ENCODE data around the gene KCNQ1. TPM values are rescaled to one million over a fixed set of nuclear protein-coding genes. Genes with fewer than 3 reads are reported as not detected.

KCNQ1 gene
- total RNA-seq, 1 donor from 2014 or later, result 2.6 TPM

DNA sequence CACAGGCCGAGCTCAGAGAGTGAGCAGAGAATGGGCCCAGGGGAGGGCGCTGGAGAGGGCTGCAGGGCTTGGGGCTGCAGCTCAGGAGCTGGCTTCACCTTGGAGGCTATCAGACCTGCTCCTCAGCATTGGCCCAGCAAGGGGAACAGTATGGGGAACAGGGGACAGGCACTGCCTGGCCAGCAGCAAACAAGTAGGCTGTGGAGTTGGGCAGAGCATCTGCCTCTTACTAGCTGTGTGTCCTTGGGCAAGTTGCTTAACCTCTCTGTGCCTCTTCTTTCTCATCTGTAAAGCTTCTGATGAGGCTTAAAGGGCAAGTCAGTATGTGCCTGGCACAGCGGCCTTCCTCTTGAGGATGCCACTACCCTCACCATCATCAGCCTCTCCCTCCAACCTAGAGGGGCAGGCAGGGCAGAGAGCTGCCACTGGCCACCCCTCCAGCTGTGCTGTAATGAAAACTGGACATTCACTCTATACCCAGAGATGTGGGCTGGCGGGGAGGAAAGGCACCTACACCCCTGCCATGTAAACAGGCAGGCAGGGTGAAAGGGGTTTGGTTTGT lies 448.2 kb downstream of the KCNQ1 start:
- H3K36me3 ChIP-seq (ENCODE audit: control insufficient read depth in 3 of 3, insufficient read depth in 3 of 3, low read length in 3 of 3), result no peaks in the 10 kb centered on the region
- H3K4me1 ChIP-seq (ENCODE audit: control insufficient read depth in 3 of 3, insufficient read depth in 3 of 3, low read length in 3 of 3), result peaks cover 14 to 22% (median 21%) of the 10 kb centered on the region in 3 donors
- H3K4me3 ChIP-seq (ENCODE audit: low read length in 3 of 3), result peak overlapping the region; percentile 2 to 43 (median 43)
- H3K27ac ChIP-seq (ENCODE audit: low read depth, low read length), result peak overlapping the region; percentile 18
- no peaks in the 10 kb centered on the region for H3K9me3 ChIP-seq (ENCODE audit: control insufficient read depth in 3 of 3, low read length in 3 of 3)
- peak overlapping the region in 2 of 3 donors; percentile 45 to 53 for H3K9ac ChIP-seq (ENCODE audit: low read depth in 1 of 3, low read length in 3 of 3)
- H3K27me3 ChIP-seq (ENCODE audit: control insufficient read depth in 3 of 3, insufficient read depth in 3 of 3, low read length in 3 of 3), result peaks cover 0 to 2% (median 0%) of the 10 kb centered on the region in 3 donors

DNA sequence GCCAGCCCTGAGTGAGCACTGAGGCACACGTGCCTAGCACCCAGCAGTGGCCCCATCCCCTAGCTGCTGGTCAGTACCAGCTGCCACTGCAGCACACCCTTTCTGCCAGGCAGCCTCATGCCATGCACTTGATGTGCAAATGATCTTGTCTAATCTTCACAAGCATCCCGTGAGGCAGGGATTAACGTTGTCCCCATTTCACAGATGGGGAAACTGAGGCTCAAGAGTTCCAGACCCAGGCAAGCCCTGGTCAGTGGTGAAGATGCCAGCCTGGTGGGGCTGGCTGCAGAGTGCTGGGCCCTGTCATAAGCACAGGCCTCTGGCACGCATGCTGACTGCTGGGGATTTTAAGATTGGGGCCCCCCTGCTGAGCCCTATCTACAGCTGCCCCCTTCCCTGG lies 449.1 kb downstream of the KCNQ1 start:
- Histone ChIP-seq H3K27ac (ENCODE audit: low read depth, low read length) (no peak overlapping the region), H3K9ac (ENCODE audit: low read depth in 1 of 3, low read length in 3 of 3) (no peak overlapping the region), H3K4me1 (ENCODE audit: control insufficient read depth in 3 of 3, insufficient read depth in 3 of 3, low read length in 3 of 3) (peaks cover 17 to 25% (median 20%) of the 10 kb centered on the region in 3 donors), H3K4me3 (ENCODE audit: low read length in 3 of 3) (no peak overlapping the region), H3K36me3 (ENCODE audit: control insufficient read depth in 3 of 3, insufficient read depth in 3 of 3, low read length in 3 of 3) (no peaks in the 10 kb centered on the region), H3K27me3 (ENCODE audit: control insufficient read depth in 3 of 3, insufficient read depth in 3 of 3, low read length in 3 of 3) (peaks cover 0 to 2% (median 0%) of the 10 kb centered on the region in 3 donors), H3K9me3 (ENCODE audit: control insufficient read depth in 3 of 3, low read length in 3 of 3) (no peaks in the 10 kb centered on the region)

DNA sequence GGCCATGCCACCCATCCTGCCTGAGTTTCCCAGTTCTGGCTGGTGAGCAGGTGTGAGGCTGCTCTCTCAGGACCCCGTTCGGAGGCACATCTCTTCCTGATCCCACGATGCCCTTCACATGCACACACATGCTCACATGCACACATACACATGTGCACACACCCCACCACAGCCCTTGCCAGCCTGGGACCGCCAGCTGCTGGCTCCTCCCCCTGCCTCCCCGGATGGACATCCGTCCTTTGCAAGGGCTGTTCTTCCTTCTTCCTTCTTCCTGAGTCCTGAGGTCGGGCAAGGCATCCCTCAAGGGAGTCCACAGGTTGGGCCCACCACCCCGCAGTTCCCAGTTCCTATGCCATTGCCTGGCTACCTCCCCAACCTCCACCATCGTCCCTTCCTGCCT lies 451.2 kb downstream of the KCNQ1 start:
- Histone ChIP-seq H3K4me3 (ENCODE audit: low read length in 3 of 3) (no peak overlapping the region), H3K36me3 (ENCODE audit: control insufficient read depth in 3 of 3, insufficient read depth in 3 of 3, low read length in 3 of 3) (no peaks in the 10 kb centered on the region), H3K27ac (ENCODE audit: low read depth, low read length) (no peak overlapping the region), H3K9me3 (ENCODE audit: control insufficient read depth in 3 of 3, low read length in 3 of 3) (no peaks in the 10 kb centered on the region), H3K27me3 (ENCODE audit: control insufficient read depth in 3 of 3, insufficient read depth in 3 of 3, low read length in 3 of 3) (peaks cover 0 to 2% (median 0%) of the 10 kb centered on the region in 3 donors), H3K9ac (ENCODE audit: low read depth in 1 of 3, low read length in 3 of 3) (no peak overlapping the region), H3K4me1 (ENCODE audit: control insufficient read depth in 3 of 3, insufficient read depth in 3 of 3, low read length in 3 of 3) (peaks cover 23 to 38% (median 25%) of the 10 kb centered on the region in 3 donors)

DNA sequence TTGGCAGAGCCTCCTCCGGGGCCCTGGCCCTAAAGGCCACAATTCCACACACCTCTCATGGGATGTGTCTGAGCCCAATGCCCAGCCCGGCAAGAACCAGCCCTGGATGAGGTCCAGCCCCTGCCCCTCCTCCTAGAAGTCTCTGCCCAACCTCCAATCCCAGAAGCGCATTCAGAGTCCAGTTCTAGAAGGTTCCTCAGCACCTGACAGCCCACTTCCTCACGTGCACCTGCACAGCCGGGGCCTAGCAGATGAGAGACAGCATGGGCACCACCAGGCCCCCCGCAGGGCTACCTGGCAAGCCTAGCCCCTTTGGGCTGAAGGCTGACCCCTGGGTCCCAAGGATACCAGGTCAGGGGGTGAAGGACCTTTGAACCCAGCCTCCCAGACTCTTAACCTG lies 452.2 kb downstream of the KCNQ1 start:
- no peak overlapping the region for H3K9ac ChIP-seq (ENCODE audit: low read depth in 1 of 3, low read length in 3 of 3)
- no peak overlapping the region for H3K4me3 ChIP-seq (ENCODE audit: low read length in 3 of 3)
- no peaks in the 10 kb centered on the region for H3K9me3 ChIP-seq (ENCODE audit: control insufficient read depth in 3 of 3, low read length in 3 of 3)
- H3K27ac ChIP-seq (ENCODE audit: low read depth, low read length), result no peak overlapping the region
- H3K27me3 ChIP-seq (ENCODE audit: control insufficient read depth in 3 of 3, insufficient read depth in 3 of 3, low read length in 3 of 3), result no peaks in the 10 kb centered on the region
- H3K36me3 ChIP-seq (ENCODE audit: control insufficient read depth in 3 of 3, insufficient read depth in 3 of 3, low read length in 3 of 3), result no peaks in the 10 kb centered on the region
- peaks cover 20 to 38% (median 21%) of the 10 kb centered on the region in 3 donors for H3K4me1 ChIP-seq (ENCODE audit: control insufficient read depth in 3 of 3, insufficient read depth in 3 of 3, low read length in 3 of 3)

DNA sequence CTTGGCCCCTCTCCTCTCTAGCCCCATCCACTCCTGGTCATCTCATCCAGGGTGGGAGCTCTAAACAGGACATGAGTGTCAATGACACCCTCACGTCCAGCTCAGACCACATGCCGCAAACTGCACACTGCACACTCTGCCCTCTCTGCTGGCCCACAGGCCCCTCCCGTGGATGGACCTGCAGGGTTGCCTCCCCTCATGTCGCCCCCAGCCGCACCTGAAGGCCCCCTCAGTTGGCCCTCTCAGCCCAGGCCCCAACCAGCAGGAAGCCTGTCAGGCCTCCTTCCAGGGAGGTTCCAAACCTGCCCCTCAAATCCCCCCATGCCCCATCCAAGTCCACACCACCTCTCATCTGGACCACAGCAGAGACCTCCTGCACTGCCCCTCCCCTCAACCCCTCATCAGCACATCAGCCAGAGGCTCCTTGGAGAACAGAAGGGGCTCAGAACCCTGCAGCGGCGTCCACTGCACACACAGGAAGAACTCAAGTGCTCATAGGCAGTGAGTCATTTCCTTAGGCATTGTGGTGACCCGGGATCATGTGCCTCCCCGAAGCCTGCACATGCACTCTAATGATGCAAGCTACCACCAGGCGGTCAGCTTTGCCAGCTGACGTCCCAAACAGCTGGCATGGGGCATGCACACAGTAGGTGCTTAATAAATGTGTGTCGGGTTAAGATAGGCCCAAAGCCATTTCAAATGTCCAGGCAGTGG lies 453.7 kb downstream of the KCNQ1 start:
- Histone ChIP-seq H3K4me1 (ENCODE audit: control insufficient read depth in 3 of 3, insufficient read depth in 3 of 3, low read length in 3 of 3) (peaks cover 24 to 41% (median 26%) of the 10 kb centered on the region in 3 donors), H3K27me3 (ENCODE audit: control insufficient read depth in 3 of 3, insufficient read depth in 3 of 3, low read length in 3 of 3) (peaks cover 0 to 10% (median 5%) of the 10 kb centered on the region in 3 donors), H3K9me3 (ENCODE audit: control insufficient read depth in 3 of 3, low read length in 3 of 3) (no peaks in the 10 kb centered on the region), H3K4me3 (ENCODE audit: low read length in 3 of 3) (no peak overlapping the region), H3K36me3 (ENCODE audit: control insufficient read depth in 3 of 3, insufficient read depth in 3 of 3, low read length in 3 of 3) (no peaks in the 10 kb centered on the region), H3K27ac (ENCODE audit: low read depth, low read length) (peak overlapping the region; percentile 70), H3K9ac (ENCODE audit: low read depth in 1 of 3, low read length in 3 of 3) (no peak overlapping the region)

Small RNA genes lying within 50 kb of the gene (small RNA-seq; reads per million reads assigned to genes)
- gene AC013791.1 (not detected), gene COX6CP18 (not detected), gene RF01947 (not detected), gene RF01948 (not detected), gene RF01950 (not detected)

Other genes starting within 250 kb of the KCNQ1 start
- gene ASCL2, start 174.4 kb upstream of the KCNQ1 start, total RNA-seq, result not detected
- 1.6 TPM for gene C11orf21, start 143.1 kb upstream of the KCNQ1 start, total RNA-seq
- 2.1 TPM for gene TSPAN32, start 143.0 kb upstream of the KCNQ1 start, total RNA-seq
- 221 TPM for gene CD81, start 67.7 kb upstream of the KCNQ1 start, total RNA-seq
- 23.5 TPM for gene TSSC4, start 44.3 kb upstream of the KCNQ1 start, total RNA-seq
- gene TRPM5, start 494 bp upstream of the KCNQ1 start, total RNA-seq, result under 0.01 TPM

All from skeletal muscle tissue (tissue), 5 donors.